ENCODE measurements around the gene TGFBR3.

Gene TGFBR3

DNA sequence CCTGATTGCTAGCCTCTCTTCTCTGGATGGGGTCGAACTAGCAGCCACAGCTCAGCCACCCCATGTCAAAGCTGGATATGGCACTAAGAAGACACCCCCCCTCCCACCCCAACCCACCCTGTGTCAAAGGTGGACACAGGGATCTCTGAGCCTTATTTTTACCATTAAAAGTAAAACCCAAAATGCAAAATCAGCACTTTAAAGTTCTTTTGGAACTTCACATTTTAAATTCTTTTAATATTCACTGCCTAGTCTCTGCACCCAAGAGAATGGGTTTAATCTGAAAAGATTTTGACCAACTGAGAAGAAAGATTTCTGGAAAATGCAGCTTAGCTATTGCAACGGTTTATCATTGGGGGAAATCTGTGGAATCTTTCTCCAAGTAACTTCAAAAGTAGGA is 167.6 kb downstream of the TGFBR3 start:
- Histone ChIP-seq H3K27ac (ENCODE audit: poor library complexity, severe bottlenecking) (no peak overlapping the region), H3K9me3 (ENCODE audit: severe bottlenecking) (no peaks in the 10 kb centered on the region), H3K4me1 (ENCODE audit: insufficient read depth, poor library complexity, severe bottlenecking) (no peaks in the 10 kb centered on the region), H3K36me3 (ENCODE audit: low read depth) (no peaks in the 10 kb centered on the region), H3K4me3 (ENCODE audit: severe bottlenecking) (no peak overlapping the region), H3K27me3 (ENCODE audit: insufficient read depth, poor library complexity, severe bottlenecking) (no peaks in the 10 kb centered on the region)
- ATAC-seq (ENCODE audit: low read depth): no peak
- TF ChIP-seq, protein P1, sequence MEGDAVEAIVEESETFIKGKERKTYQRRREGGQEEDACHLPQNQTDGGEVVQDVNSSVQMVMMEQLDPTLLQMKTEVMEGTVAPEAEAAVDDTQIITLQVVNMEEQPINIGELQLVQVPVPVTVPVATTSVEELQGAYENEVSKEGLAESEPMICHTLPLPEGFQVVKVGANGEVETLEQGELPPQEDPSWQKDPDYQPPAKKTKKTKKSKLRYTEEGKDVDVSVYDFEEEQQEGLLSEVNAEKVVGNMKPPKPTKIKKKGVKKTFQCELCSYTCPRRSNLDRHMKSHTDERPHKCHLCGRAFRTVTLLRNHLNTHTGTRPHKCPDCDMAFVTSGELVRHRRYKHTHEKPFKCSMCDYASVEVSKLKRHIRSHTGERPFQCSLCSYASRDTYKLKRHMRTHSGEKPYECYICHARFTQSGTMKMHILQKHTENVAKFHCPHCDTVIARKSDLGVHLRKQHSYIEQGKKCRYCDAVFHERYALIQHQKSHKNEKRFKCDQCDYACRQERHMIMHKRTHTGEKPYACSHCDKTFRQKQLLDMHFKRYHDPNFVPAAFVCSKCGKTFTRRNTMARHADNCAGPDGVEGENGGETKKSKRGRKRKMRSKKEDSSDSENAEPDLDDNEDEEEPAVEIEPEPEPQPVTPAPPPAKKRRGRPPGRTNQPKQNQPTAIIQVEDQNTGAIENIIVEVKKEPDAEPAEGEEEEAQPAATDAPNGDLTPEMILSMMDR (IDR thresholded peaks at IDR 0.05; ENCODE audit: poor library complexity, severe bottlenecking): no peak
- no peak for DNase-seq (ENCODE audit: low spot score)

DNA sequence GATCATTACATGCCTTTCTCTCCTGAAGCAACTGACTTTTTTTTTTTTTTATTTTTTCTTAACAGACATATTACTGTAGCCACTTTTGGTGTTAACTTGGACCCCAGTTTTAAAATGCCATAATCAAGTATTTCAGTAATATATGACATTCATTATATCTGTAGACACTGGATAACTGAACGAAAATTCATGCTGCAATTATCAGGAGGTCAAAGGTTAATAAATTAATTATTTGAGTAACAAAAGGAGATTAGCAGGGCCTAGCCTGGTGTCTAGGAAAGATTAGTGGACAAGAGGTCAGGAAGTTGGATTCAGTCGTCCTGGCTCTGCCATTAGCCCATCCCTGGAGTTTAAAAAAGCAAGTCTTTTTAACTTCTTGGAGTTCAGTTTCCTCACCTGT is 168.1 kb downstream of the TGFBR3 start:
- ATAC-seq (ENCODE audit: low read depth) (no peak), DNase-seq (ENCODE audit: low spot score) (no peak)
- Histone ChIP-seq H3K4me1 (ENCODE audit: insufficient read depth, poor library complexity, severe bottlenecking) (no peaks in the 10 kb centered on the region), H3K27me3 (ENCODE audit: insufficient read depth, poor library complexity, severe bottlenecking) (no peaks in the 10 kb centered on the region), H3K27ac (ENCODE audit: poor library complexity, severe bottlenecking) (no peak overlapping the region), H3K9me3 (ENCODE audit: severe bottlenecking) (no peaks in the 10 kb centered on the region), H3K36me3 (ENCODE audit: low read depth) (no peaks in the 10 kb centered on the region), H3K4me3 (ENCODE audit: severe bottlenecking) (no peak overlapping the region)
- TF ChIP-seq, protein P1 (IDR thresholded peaks at IDR 0.05; ENCODE audit: poor library complexity, severe bottlenecking): no peak

DNA sequence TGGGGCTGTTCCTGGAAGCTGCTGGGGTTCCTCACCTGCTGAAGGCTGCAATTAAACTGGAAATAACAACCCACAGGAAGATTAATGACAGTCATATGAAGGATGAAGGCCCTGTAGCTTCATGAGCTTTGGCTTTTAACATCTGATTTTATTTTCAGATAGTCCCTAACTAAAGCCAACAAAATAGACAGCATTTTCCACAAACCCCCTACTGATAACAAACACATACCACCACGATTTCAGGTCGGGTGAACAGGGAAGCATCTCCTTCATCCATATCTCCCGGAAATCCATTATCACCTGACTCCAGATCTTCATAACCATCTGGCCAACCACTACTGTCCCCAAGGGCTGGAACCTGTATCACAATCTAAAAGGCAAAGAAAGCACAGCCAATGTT is 169.6 kb downstream of the TGFBR3 start:
- H3K9me3 ChIP-seq (ENCODE audit: severe bottlenecking): no peaks in the 10 kb centered on the region
- H3K4me1 ChIP-seq (ENCODE audit: insufficient read depth, poor library complexity, severe bottlenecking): no peaks in the 10 kb centered on the region
- DNase-seq (ENCODE audit: low spot score): no peak
- no peak overlapping the region for H3K4me3 ChIP-seq (ENCODE audit: severe bottlenecking)
- TF ChIP-seq, protein P1 (IDR thresholded peaks at IDR 0.05; ENCODE audit: poor library complexity, severe bottlenecking): no peak
- no peak overlapping the region for H3K27ac ChIP-seq (ENCODE audit: poor library complexity, severe bottlenecking)
- H3K36me3 ChIP-seq (ENCODE audit: low read depth): no peaks in the 10 kb centered on the region
- no peak for ATAC-seq (ENCODE audit: low read depth)
- H3K27me3 ChIP-seq (ENCODE audit: insufficient read depth, poor library complexity, severe bottlenecking): no peaks in the 10 kb centered on the region

DNA sequence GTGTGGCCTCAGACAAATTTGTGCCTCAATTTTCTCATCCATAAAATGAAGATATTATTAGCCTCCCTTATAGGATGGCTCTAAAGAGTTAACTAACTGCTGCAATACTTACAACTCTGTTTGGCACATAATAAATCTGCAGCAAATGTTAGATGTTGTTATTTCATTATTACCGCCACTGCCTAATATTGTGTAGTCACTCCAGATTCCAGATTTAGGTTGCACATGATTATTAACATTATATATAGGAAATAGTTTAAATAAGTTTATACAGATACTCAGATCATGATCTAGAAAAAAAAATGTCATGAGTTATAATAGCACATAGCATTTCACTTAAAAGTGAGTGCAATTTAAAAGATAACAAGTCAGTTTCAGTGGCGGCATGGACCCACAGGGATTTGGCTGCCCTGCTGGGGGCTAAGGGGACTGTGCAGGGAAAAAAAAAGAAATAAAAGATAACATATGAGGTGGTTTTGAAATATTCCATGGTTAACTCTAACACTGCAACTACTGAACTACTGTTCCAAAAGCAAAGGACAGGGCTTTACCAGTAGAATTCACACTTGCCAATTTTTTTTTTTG is 170.4 kb downstream of the TGFBR3 start:
- Histone ChIP-seq H3K4me1 (ENCODE audit: insufficient read depth, poor library complexity, severe bottlenecking) (no peaks in the 10 kb centered on the region), H3K27ac (ENCODE audit: poor library complexity, severe bottlenecking) (no peak overlapping the region), H3K9me3 (ENCODE audit: severe bottlenecking) (no peaks in the 10 kb centered on the region), H3K36me3 (ENCODE audit: low read depth) (no peaks in the 10 kb centered on the region), H3K4me3 (ENCODE audit: severe bottlenecking) (no peak overlapping the region), H3K27me3 (ENCODE audit: insufficient read depth, poor library complexity, severe bottlenecking) (no peaks in the 10 kb centered on the region)
- TF ChIP-seq, protein P1 (IDR thresholded peaks at IDR 0.05; ENCODE audit: poor library complexity, severe bottlenecking): no peak
- ATAC-seq (ENCODE audit: low read depth) (no peak), DNase-seq (ENCODE audit: low spot score) (no peak)

DNA sequence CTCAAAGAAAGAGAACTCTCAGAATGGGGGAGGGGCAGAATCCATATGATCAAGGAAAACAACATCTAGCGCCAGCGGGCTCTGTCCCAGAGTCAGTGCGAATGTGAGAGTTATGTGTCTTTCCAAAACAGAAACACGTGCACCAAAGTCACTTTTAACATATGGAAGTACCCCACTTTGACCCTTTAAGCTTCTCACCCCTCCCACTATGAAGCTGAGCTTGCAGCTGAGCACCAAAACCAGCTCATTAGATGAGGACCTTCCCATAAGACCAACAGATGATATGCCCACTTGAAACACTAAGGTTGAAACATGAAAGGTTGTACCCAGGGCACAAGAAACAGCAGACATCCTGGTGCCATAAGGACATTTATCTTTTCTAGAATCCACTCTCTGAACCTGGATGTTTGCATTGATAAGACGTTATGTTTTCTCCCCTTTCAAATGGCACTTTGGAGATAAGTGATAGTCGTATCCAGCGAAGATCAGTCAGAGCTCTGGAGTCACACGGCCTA is 171.0 kb downstream of the TGFBR3 start:
- TF ChIP-seq, protein P1 (IDR thresholded peaks at IDR 0.05; ENCODE audit: poor library complexity, severe bottlenecking): no peak
- Histone ChIP-seq H3K9me3 (ENCODE audit: severe bottlenecking) (no peaks in the 10 kb centered on the region), H3K4me1 (ENCODE audit: insufficient read depth, poor library complexity, severe bottlenecking) (no peaks in the 10 kb centered on the region), H3K4me3 (ENCODE audit: severe bottlenecking) (no peak overlapping the region), H3K36me3 (ENCODE audit: low read depth) (no peaks in the 10 kb centered on the region), H3K27ac (ENCODE audit: poor library complexity, severe bottlenecking) (no peak overlapping the region), H3K27me3 (ENCODE audit: insufficient read depth, poor library complexity, severe bottlenecking) (no peaks in the 10 kb centered on the region)
- DNase-seq (ENCODE audit: low spot score): no peak
- no peak for ATAC-seq (ENCODE audit: low read depth)
